ENCODE measurements around the gene ZDHHC1. TPM values are rescaled to one million over a fixed set of nuclear protein-coding genes. Genes with fewer than 3 reads are reported as not detected.

Gene ZDHHC1
- total RNA-seq, 4 donors from 2014 or later, result 2.5 to 11.1 (median 3.8) TPM

- peak overlapping the region in 1 of 4 donors; percentile 32 for H3K4me3 ChIP-seq
- H3K27me3 ChIP-seq, result peaks cover 0 to 5% (median 0%) of the 10 kb centered on the region in 4 donors
- peaks cover 51 to 81% (median 55%) of the 10 kb centered on the region in 3 donors for H3K4me1 ChIP-seq
- intact Hi-C loops (cut with DNase I), result no loop called here
- 33 to 73% methylated on average over 12 to 15 of the region's 42 CpGs for WGBS, 2 donors
- no peaks in the 10 kb centered on the region for H3K9me3 ChIP-seq
- H3K27ac ChIP-seq, result no peak overlapping the region
- no peak for DNase-seq
- peak; percentile 22 to 63 (median 50) for TF ChIP-seq CTCF (IDR thresholded peaks at IDR 0.05)
- no peak for TF ChIP-seq POLR2A (IDR thresholded peaks at IDR 0.05)
- no peaks in the 10 kb centered on the region for H3K36me3 ChIP-seq
Measured at GRCh38 chr16:67399218-67399733, 17.0 kb downstream of the ZDHHC1 start.

GRCh38 chr16:67398546-67399217 lies 17.6 kb downstream of the ZDHHC1 start:
- no peak overlapping the region for H3K4me3 ChIP-seq
- TF ChIP-seq POLR2A (IDR thresholded peaks at IDR 0.05) (no peak), CTCF (IDR thresholded peaks at IDR 0.05) (no peak)
- DNase-seq, result no peak
- peak overlapping the region in 1 of 4 donors; percentile 82 for H3K27ac ChIP-seq
- peaks cover 0 to 11% (median 0%) of the 10 kb centered on the region in 4 donors for H3K27me3 ChIP-seq
- intact Hi-C loops (cut with DNase I), result no loop called here
- no peaks in the 10 kb centered on the region for H3K36me3 ChIP-seq
- 93 to 94% methylated on average over 7 to 18 of the region's 19 CpGs for WGBS, 2 donors
- no peaks in the 10 kb centered on the region for H3K9me3 ChIP-seq
- peaks cover 51 to 81% (median 55%) of the 10 kb centered on the region in 3 donors for H3K4me1 ChIP-seq

GRCh38 chr16:67397812-67398545 lies 18.3 kb downstream of the ZDHHC1 start:
- intact Hi-C loops (cut with DNase I), result no loop called here
- peak overlapping the region; percentile 50 to 82 (median 80) for H3K27ac ChIP-seq
- peaks cover 54 to 81% (median 59%) of the 10 kb centered on the region in 3 donors for H3K4me1 ChIP-seq
- H3K27me3 ChIP-seq, result peaks cover 0 to 14% (median 0%) of the 10 kb centered on the region in 4 donors
- TF ChIP-seq POLR2A (IDR thresholded peaks at IDR 0.05) (no peak), CTCF (IDR thresholded peaks at IDR 0.05) (peak in 5 of 6 experiments; percentile 18 to 59 (median 29))
- no peak for DNase-seq
- H3K9me3 ChIP-seq, result no peaks in the 10 kb centered on the region
- no peaks in the 10 kb centered on the region for H3K36me3 ChIP-seq
- H3K4me3 ChIP-seq, result no peak overlapping the region
- 32 to 68% methylated on average over 6 to 7 of the region's 22 CpGs for WGBS, 2 donors

GRCh38 chr16:67397036-67397801 lies 19.1 kb downstream of the ZDHHC1 start:
- 58 to 88% methylated on average over 3 to 8 of the region's 15 CpGs for WGBS, 2 donors
- H3K9me3 ChIP-seq, result no peaks in the 10 kb centered on the region
- intact Hi-C loops (cut with DNase I), result no loop called here
- H3K27me3 ChIP-seq, result peaks cover 0 to 17% (median 0%) of the 10 kb centered on the region in 4 donors
- TF ChIP-seq CTCF (IDR thresholded peaks at IDR 0.05) (no peak), POLR2A (IDR thresholded peaks at IDR 0.05) (no peak)
- H3K4me1 ChIP-seq, result peaks cover 61 to 81% (median 66%) of the 10 kb centered on the region in 3 donors
- DNase-seq, result no peak
- H3K4me3 ChIP-seq, result no peak overlapping the region
- H3K27ac ChIP-seq, result peak overlapping the region; percentile 50 to 82 (median 80)
- H3K36me3 ChIP-seq, result no peaks in the 10 kb centered on the region
